NOMO-1 treated with DMSO at 0.1 percent for 48 hours (cell line): Measurements from ENCODE around the gene RBM26.
"Not testable (repeated sequence)": the region's sequence is repeated elsewhere in the genome, so short reads cannot be mapped to it uniquely, and the experiment has no call there.

Experiments used
- DNase-seq: peaks from one replicate; lab custom pipeline; 2025; ENCODE audit not compliant: unreplicated experiment; lab: John Stamatoyannopoulos, UW

The RBM26 gene

DNA sequence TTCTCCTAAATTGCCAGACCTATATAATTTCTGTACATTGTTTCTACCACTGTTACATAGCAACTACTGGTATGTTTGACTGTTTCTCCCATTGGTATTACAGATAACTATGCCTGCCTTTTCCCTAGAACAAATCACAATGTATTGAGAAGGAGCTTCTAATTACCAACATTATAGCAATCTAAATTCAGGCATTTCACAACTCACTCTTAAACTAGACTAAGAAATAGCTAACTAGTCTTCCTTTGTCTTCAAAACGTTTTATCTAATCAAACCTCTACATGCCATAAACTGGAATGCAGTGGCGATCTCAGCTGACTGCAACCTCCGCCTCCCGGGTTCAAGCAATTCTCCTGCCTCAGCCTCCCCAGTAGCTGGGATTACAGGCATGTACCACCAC lies 18.2 kb downstream of the RBM26 start:
- no peak for DNase-seq

DNA sequence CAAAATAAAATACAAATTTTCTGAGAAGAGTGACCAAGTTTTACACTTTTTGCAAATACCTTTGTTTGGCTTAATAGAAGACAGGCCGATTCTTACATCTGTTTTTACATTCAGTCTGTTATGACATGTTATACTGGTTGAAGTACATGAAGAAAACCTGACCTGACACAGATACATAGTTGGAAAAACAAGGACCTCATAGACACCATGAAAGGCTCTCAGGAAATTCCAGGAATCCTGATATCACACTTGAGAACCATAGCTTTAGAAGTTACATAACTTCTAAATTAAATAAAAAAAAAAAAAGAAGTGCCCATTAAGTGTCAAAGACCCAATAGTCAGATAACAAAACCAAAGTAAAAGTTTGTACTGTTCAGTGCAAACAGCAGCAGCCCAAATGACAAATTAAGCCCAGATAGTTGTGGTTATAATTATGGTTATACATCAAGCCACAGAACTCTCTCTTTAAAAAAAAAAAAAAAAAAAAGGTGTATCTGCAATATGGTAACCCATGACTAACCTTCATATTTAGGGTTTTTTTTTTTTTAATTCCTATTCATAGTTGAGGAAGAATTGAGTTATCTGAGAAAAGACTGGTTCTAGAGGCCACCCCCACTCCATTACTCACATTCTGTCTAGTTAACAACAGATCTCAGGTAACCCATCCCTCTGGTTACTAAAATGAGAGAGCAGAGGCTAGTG lies 19.8 kb downstream of the RBM26 start:
- peak; percentile 12 for DNase-seq

DNA sequence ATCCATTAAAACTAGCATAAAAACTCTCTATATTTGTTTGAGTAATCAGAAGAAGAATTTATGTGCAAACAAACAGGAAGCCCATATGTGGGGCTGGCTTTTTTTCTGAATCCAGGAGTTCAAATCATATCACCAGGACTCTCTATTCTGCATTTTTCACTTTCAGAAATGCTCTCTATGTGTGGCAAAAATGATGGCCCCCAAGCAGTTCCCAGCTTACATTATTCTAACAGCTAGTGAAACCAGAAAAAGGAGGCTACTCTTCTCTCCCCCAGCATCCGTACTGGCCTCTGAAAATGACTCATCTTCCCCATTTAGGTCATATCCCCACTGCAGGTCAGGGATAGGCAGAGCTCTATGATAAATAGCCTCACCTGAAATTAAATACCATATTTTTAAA lies 20.4 kb downstream of the RBM26 start:
- peak; percentile 72 for DNase-seq

DNA sequence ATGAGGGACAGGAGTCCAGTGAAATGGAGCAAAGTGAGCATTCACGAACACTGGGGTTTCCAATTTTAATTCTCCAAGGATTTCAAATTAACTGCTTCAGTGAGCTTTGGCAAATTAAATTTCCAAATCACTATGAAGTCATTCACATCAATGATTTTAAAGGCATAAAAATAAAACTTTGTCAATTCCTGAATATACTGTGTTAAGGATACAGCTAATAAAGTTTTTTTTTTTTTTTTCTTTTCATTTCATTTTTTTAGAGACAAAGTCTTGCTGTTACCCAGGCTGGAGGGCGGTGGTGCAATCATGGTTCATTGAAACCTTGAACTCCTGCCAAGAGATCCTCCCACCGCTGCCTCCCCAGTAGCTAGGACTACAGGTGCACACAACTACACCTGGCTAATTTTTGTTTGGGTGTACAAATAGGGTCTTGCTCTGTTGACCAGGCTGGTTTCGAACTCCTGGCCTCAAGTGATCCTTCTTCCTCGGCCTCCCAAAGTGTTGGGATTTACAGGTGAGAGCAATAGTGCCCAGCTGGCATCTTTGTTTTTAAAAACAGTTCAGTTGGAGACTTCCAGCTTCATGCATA lies 21.9 kb downstream of the RBM26 start:
- no peak for DNase-seq

DNA sequence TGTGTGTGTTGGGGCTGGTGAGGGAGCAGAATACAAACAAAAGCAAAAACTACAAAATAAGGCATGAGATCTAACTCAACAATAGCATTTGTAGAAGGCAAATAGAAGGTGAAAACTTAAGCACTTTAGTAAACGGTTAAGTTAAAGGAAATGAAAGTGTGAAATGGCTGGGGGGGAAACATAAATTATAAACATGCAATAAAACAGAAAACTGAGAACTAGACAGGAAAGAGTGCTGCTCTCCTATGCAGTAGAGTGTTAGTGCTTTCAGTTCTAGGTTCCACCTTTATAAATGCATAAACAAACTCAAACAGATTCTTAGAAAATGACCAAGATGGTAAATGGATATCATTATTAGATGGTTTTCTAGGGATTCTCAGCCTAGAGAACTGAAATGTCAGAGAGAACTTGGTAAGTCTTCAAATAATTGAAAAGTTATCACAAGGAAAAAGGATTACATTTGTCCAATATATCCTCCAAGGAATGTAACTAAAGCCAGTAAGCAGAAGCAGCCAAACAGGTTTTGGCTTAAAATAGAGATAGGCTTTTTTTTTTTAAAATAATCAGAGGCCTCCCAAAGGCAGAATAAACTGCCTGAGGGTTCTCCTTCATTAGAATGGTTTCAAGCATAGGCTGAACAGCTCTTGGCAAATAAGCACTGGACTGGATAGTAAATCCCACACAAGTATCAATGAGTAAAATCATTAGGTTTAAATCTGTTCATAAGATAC lies 23.3 kb downstream of the RBM26 start:
- DNase-seq: peak; percentile 85

DNA sequence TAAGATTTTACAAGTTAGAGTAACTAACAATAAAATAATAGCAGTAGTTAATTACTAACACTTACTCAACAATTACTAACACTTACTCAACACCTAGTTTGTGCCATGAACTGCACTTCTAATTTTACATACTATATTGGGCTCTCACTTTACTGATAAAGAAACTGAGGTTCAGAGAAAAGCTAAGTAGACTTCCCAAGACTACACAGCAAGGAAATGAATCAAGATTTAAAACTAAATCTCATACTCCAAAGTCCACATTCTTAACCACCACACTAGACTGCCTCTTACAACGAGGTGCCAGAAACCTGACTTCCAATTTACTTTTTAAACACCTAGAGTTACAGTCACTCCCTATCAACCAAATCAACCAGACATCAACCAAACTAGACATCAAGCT lies 25.1 kb downstream of the RBM26 start:
- no peak for DNase-seq

DNA sequence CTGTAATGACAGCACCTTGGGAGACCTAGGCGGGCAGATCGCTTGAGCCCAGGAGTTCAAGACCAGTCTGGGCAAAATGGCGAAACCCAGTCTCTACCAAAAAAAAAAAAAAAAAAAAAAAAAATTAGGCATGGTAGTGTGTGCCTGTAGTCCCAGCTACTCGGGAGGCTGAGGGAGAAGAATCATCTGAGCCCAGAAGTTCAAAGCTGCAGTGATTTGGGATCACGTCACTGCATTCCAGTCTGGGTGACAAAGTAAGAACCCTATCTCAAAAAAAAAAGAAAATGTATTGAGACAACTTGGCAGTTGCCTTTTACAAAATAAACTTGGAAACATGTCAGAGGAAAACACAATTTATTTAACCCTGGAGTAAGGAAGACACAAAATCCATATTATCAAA lies 26.8 kb downstream of the RBM26 start:
- DNase-seq: no peak

DNA sequence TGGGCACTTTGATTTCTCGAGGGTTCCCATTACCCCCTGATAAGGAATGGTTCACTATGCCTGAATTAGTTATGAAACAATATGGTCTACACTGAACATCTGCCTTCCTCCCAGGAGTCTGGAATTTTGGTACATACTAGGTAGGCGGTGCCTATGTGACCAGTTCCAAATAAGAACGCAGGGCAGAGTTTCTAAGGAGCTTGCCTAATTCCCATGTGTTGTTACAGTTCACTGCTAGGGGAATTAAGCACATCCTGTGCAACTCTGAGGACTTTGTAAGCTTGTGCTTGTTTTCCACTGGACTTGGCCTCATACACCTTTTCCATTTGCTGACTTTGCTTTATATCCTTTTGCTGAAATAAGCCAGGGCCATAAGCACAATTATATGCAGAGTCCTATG lies 29.2 kb downstream of the RBM26 start:
- DNase-seq: no peak

DNA sequence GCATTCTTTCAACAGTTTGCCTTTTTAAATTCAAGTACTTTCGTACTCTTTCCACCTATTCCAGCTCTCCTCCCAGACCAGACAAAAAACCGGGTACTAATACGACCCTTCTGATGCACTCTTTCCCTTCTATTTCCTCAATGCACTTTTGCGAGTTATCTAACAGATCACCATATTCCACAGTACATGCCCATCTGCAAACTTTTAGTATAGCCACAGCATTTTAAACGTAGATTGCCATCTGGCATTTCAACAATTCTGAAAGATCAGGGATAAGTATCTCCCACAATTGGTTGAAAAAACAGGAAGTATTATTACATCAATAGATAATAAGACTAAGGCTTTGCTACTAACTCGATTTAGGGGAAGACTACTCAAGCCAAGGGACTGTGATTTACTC lies 31.5 kb downstream of the RBM26 start:
- peak; percentile 18 for DNase-seq

DNA sequence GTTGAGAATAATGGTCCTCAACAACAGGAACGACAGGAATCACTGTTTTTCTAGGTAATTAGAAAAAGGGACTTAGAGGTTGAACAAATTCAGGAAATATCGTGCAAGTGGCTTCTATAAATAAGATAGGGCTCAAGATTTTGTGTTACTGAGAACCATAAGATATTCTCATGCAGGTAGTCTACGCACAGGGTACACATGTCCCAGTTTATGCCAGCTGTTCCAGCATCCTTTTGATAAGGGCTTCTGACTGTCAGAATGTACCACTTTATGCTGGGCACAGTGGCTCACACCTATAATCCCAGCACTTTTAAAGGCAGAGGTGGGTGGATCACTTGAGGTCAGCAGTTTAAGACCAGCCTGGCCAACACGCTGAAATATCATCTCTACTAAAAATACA lies 32.1 kb downstream of the RBM26 start:
- no peak for DNase-seq

DNA sequence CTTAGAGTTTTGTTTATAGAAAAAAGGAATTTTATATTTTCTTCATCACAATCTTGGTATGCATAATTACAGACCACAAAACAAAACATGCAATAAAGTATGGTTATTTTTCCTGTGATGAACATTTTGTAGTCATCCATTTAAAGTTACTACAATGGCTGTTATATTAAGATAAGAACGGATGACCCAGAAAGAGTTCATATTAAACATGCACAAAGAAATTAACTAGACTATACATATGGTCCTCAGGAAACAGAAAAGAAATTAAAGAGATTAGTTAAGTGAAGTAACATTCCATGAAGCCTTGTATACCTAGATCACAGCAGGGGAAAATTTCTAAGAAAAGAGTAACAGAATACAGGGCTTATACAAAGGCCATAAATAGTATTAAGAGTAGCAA lies 36.8 kb downstream of the RBM26 start:
- DNase-seq: no peak

DNA sequence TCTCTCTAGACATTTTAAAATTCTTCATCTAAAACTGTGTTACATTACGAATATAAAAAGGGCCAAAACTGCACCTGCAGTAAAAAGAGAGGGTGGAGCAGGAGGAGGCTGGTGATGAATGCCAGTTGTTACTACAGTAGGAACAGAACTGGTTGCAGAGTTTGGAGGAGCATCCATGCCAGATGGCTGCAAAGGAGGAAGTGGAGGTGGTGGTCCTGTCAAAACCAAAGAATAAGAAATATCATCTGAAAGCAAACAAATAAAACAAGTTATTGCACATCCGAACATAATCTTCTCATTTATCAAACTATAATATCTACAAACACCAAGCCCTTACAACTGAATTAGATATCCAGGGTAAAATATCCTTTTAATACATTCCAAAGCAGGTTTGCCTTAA lies 40.1 kb downstream of the RBM26 start:
- DNase-seq: no peak

DNA sequence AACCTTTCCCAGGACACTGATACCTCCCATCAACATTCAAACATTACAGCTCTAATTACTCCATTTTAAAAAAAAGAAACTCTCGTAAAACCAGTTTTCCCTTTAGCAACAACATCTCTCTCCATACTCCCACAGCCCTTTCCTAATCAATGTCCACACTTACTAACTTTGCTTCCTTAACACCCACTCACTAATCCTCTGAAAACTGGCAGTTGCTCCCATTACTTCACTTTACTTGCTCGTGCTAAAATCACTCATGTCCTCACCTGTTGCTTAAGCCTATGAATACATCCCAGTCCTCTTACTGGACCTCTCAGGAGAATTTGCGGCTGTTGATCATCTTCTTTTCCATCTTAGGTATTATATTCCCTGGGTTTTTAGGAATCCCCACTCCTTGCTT lies 44.8 kb downstream of the RBM26 start:
- no peak for DNase-seq

DNA sequence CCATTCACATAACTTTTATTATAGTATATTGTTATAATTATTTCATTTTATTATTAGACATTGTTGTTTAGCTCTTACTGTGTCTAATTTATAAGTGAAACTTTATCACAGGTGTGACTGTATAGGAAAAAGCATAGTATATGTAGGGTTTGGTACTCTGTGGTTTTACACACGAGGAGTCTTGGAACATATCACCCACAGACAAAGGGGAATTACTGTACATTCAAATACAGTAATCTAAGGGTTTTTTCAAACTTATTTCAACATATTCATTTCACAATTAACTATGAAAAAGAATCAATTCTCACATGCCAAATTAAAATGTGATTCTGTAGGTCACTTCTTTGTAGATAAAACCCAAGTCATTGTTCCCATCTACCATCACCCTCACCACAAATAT lies 46.0 kb downstream of the RBM26 start:
- no peak for DNase-seq

DNA sequence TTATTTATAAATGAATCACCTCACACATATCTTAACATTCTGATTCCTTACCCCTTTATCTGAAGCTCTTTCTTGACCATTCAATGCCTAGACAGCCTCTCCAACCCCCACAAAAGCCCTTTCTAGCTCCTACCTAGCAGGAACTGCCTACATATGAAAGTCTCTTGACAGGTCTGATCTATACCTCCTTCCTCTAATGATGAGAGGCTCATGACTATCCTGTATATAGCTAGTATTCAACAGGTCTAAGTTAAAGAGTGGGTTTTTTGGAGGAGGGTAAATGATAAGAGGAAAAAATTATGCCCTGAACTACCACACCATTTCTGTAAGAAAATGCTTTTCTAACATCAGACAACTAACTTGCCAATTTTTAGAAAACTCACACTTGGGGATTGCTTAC lies 47.0 kb downstream of the RBM26 start:
- DNase-seq: no peak

DNA sequence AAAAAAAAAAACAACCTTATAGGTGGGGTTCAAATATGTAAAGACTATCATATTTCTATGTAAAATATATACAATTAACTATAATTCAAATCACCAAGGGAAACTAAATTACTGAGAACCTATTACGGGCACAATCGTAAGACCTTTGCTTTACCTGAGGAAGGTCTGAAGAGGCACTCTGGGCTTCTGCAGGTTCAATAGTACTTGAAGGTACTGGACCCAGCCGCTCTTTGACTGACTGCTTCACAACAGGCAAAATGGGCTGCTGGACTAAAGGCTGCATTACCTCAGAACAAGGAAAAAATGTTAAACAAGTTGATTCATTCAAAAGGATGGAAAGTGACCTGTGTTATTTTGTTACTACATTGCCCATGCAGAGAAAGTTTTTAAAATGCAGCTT lies 51.8 kb downstream of the RBM26 start:
- no peak for DNase-seq

DNA sequence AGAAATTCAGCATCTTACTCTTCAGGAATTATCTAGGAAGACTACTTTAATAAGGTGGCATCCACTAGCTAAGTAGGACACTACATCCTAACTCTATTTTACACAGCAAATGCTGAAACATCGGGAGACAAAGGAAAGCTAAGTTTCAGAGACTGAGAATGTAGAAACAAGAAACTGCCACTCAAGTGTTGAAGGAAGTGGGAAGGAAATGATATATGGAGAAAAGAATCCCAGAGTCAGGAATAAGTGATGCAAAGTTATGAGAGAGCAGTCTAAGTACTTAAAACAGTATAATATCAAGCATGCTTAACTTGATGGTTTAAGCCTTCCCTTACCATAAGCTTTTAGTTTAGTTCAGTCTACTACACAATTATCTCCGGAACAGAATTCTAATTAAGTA lies 52.4 kb downstream of the RBM26 start:
- no peak for DNase-seq

DNA sequence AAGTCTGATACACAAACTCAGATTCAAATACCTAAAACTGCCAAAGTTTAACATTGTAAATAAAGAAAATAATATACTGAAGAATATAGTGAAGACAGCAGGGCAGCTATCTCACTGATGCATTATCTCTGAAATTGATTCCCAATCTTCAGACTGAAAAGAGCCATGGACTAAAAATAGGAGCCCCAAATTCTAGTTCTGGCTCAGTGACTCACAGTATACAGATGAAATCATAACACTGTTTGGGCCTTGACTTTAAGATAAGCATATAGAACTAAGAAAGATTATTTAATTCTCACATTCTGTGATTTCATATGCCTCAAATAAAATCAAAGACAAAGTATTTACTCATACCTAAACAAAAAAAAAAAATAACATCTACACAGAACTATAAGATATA lies 53.9 kb downstream of the RBM26 start:
- no peak for DNase-seq

DNA sequence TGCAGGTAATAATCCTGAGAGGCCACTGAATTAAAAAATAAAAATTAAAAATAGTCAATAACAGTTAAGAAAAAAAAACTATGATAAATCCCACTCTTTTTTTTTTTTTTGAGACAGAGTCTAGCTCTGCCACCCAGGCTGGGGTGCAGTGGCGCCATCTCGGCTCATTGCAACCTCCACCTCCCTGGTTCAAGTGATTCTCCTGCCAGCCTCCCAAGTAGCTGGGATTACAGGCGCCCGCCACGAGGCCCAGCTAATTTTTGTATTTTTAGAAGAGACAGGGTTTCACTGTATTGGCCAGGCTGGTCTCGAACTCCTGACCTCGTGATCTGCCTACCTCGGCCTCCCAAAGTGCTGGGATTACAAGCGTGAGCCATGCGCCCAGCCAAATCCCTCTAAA lies 56.4 kb downstream of the RBM26 start:
- DNase-seq: not testable (repeated sequence)

DNA sequence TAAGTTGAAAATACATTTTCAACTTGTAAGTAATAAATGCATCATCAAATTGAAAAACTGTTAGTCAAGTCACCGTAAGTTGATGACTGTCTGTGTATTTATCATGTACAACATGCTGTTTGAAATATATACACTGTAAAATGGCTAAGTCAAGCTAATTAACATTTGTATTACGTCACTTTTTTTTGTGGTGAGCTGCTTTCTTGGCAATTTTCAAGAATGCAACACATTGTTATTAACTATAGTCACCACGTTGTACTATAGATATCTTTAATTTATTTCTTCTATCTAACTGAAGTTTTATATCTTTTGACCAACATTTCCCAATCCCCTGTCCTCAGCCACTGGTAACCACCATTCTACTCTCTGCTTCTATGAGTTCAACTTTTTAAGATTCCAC lies 57.0 kb downstream of the RBM26 start:
- DNase-seq: no peak

DNA sequence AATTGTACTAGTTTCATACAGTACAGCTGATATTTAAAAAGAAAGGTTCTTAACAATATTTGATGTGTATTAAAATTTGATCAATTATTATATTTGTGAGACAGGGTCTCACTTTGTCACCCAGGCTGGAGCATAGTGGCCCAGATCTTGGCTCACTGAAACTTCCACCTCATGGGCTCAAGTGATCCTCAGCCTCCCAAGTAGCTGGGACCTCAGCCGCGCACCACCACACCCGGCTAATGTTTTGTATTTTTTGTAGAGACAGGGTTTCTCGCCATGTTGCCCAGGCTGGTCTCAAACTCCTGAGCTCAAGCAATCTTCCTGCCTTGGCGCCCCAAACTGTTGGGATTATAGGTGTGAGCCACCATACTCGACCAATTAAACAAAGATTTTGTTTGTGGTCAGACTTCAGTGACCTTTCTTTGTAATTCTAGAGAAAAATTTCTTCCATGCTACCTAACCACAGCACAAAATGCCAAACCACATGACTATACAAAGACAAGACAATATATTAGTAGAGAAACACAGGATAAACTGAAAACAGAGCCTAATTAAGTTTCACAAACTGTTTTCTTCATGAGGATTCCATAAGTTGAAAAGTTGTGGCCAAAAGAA lies 59.6 kb downstream of the RBM26 start:
- no peak for DNase-seq

DNA sequence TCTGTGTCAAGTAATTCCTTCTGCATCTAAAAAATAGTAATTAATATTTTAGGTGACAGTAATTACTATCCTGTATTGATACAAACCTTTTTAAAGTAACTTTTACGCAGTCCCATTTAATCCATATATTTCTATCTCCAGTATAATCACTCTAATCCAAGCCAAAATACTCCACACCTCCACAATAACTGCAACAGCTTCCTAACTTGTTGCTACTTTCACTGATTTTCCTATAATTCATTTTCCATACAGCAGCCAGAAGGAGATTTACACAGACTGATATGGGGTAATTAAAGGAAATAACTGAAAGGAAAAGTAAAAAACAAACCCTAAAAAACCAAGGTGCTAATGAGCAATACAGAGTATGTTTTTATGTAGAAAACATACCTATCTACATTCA lies 64.9 kb downstream of the RBM26 start:
- no peak for DNase-seq
